GM12873 (cell line): ENCODE measurements around the gene SLC5A1.
A peak's percentile ranks its signal among the peaks of the same experiment; 100 is the strongest.

ENCODE experiments used
- TF ChIP-seq, protein P1 (sequence below): IDR thresholded peaks from 2 replicates; pipeline ENCODE4 v1.5.1; 2012; ENCODE audit warnings: low read depth, mild to moderate bottlenecking, moderate library complexity, low read length, control low read depth; ENCODE audit not compliant: insufficient read depth; ENCODE audit errors: missing control alignments

SLC5A1 gene

DNA sequence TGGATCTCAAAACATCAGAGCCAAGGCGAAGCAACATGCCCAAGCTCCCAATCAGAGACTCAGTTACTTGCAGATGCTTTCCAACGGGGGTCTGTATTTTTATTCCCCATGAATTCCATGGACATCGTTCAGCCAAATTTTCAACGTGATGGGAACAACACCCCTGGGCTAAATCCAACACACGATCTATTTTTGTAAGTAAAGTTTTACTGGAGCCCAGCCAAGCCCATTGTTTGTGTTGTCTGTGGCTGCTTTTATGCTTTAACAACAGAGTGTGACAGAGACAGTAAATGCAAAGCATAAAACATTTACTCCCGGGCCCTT lies 33.7 kb downstream of the SLC5A1 start:
- TF ChIP-seq, protein P1, sequence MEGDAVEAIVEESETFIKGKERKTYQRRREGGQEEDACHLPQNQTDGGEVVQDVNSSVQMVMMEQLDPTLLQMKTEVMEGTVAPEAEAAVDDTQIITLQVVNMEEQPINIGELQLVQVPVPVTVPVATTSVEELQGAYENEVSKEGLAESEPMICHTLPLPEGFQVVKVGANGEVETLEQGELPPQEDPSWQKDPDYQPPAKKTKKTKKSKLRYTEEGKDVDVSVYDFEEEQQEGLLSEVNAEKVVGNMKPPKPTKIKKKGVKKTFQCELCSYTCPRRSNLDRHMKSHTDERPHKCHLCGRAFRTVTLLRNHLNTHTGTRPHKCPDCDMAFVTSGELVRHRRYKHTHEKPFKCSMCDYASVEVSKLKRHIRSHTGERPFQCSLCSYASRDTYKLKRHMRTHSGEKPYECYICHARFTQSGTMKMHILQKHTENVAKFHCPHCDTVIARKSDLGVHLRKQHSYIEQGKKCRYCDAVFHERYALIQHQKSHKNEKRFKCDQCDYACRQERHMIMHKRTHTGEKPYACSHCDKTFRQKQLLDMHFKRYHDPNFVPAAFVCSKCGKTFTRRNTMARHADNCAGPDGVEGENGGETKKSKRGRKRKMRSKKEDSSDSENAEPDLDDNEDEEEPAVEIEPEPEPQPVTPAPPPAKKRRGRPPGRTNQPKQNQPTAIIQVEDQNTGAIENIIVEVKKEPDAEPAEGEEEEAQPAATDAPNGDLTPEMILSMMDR: no peak

DNA sequence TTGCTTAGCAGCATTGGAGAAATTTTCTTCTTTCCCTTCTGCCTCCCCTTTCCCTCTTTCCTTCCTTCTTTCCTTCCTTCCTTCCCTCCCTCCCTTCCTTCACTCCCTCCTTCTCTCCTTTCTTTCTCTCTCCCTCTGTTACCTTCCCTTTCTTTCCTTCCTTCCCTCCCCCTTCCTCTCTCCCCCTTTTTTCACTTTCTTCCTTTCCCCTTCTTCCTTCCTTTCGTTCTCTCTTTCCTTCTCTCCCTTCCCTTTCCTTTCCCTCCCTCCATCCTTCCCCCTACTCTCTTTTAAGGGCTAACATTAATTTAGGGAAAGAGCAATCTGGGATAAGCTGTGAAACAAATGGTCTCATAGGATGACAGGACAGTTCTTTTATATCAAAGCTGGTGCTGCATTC lies 34.1 kb downstream of the SLC5A1 start:
- TF ChIP-seq, protein P1: no peak

DNA sequence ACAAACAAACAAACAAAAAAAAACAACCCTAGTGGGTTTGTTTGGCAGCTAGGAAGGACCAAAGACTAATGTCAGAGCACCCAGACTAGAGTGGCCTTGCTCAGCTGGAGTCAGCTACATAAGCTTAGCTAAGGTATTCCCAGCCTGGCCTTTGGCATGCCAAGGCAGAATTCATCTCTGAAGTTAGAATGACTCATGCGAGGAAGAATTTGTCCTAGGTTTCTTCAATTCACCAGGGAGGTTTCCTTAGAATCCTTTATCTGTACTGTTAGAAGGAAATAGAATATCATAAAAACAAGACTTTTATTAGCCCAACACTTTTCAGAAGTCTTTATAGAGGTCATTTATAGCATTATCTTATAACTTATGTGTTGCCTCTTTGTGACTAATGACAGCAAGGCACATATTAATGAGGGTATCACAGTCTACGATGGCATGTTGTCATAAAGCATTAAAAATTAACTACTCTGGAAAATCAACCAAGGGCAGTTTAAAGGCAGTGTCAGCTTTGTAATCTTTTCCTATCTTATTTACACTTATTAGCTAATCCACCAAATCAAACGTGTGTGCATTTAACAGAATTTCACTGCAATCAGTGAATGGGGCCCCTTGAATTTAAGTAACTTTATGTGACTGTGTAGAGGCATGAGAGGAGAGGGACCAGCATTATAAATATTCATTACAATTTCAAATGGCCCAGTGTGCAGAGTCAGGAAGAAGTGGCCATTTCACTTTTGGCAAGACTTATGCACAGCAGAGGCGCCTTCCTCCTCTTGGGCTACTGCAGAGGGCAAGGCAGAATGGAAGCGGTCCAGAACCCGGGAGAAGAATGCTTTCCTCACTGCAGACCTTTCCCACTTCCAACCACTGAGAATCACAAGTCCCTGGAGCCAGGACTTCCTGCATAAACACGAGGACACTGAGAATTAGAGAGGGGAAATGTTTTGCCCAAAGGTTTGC lies 36.3 kb downstream of the SLC5A1 start:
- TF ChIP-seq, protein P1: no peak

DNA sequence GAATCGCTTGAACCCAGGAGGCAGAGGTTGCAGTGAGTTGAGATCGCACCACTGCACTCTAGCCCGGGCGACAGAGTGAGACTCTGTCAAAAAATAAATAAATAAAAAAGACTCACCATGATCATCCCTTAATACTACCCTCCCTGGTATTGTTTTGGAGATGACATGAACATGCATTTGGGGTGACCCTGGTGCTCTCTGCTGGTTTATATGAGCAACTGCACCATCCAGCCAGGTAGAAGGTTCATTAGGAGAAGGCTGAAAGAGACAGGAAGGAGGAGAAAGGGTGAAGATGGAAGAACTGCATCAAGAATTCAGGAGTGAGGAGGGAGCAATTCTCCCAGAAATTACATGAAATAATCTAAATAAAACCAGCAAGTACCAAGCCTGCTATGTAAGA lies 37.8 kb downstream of the SLC5A1 start:
- TF ChIP-seq, protein P1: peak; percentile 70

DNA sequence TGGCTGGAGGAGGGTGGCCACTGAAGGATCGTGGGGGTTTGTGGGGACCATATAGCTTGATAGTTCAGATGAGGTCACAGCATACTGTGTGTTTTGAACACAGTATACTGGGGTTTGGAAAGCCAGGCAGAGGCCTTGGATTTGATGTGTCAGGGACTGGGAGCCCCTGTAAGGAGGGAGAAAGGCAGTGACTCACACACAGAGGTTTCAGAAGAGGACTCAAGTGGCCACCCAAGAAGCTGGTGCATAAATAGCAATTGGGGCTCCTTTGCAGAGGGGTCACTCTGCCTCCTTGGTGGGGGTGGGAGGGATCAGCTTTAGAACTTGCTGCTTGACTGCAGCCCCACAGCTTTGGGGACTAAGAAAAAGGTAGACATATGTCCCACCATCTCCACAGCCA lies 39.3 kb downstream of the SLC5A1 start:
- TF ChIP-seq, protein P1: no peak

DNA sequence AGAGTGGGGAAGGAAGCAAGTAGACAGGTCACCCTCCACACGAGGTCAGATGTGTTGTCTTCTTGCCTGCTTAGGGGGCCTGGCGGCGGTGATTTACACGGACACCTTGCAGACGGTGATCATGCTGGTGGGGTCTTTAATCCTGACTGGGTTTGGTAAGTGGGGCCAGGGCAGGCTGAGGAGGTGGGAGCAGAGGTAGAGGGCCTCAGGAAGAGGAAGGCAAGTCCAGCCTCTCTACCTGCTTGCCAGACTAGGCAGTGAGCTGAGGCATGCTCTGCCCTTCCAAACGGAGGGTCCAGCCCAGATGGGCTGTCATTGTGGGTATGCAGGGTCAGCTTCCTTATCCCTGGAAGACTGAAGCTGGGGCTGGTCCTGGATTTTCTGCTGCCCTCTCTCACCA lies 39.9 kb downstream of the SLC5A1 start:
- TF ChIP-seq, protein P1: no peak

DNA sequence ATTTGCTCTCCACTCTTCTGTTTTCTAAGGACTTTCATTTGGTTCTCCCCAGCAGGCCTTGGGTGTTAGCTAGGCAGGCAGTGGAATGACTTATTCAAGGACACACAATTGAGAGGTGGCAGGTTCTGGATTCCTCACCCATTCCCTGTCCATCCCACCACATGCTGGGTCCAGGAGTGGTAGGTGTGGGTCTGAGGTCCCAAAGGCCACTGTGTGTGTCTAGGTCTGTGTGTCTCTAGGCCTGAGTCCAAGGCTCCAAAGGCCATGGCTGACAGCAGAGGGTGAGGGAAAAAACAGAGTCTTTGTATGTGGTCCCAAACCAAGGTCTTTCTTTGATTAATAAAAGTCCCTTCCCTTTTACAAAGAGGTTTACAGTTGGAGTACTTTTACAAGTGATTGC lies 40.8 kb downstream of the SLC5A1 start:
- TF ChIP-seq, protein P1: no peak
